Lung microvascular endothelial cell (primary cell): ENCODE measurements around the gene HIVEP2. TPM values are rescaled to one million over a fixed set of nuclear protein-coding genes. Genes with fewer than 3 reads are reported as not detected.

Source experiments
- DNase-seq, 2 donors: peaks; one replicate each; pipeline versions ENCODE4 v3.0.0 to v3.0.0-alpha.2; 2010; ENCODE audit warnings: low read depth in 2 of 2
- total RNA-seq: library from RNA; depleted of rRNA; stranded (reverse); fragments of >200 nt; gene quantifications from 2 replicates; pipeline ENCODE4 v1.2.1, GENCODE V29; 2014

Gene HIVEP2
- total RNA-seq, 1 donor from 2014 or later: 14.3 TPM

GRCh38 chr6:142925575-142926110, 19.3 kb downstream of the HIVEP2 start:
- DNase-seq: peak; percentile 40 to 70

GRCh38 chr6:142918339-142919042, 26.5 kb downstream of the HIVEP2 start:
- no peak for DNase-seq

- DNase-seq: no peak
Measured at GRCh38 chr6:142916881-142917280, 28.1 kb downstream of the HIVEP2 start.

- no peak for DNase-seq
Measured at GRCh38 chr6:142914937-142915697, 29.9 kb downstream of the HIVEP2 start.

- no peak for DNase-seq
Measured at GRCh38 chr6:142914369-142914768, 30.6 kb downstream of the HIVEP2 start.

GRCh38 chr6:142913511-142914047, 31.4 kb downstream of the HIVEP2 start:
- no peak for DNase-seq

GRCh38 chr6:142913036-142913510, 31.9 kb downstream of the HIVEP2 start:
- DNase-seq: no peak

- no peak for DNase-seq
Measured at GRCh38 chr6:142912125-142912524, 32.9 kb downstream of the HIVEP2 start.

- DNase-seq: no peak
Measured at GRCh38 chr6:142911430-142911829, 33.5 kb downstream of the HIVEP2 start.

GRCh38 chr6:142909686-142910085, 35.3 kb downstream of the HIVEP2 start:
- no peak for DNase-seq

GRCh38 chr6:142908235-142908634, 36.7 kb downstream of the HIVEP2 start:
- DNase-seq: no peak

GRCh38 chr6:142907544-142907943, 37.4 kb downstream of the HIVEP2 start:
- no peak for DNase-seq

GRCh38 chr6:142906945-142907470, 38.0 kb downstream of the HIVEP2 start:
- no peak for DNase-seq

- peak in 1 of 2 donors; percentile 27 for DNase-seq
Measured at GRCh38 chr6:142903812-142904211, 41.2 kb downstream of the HIVEP2 start.

- DNase-seq: peak; percentile 65 to 95
Measured at GRCh38 chr6:142902636-142903053, 42.3 kb downstream of the HIVEP2 start.

GRCh38 chr6:142901611-142902010, 43.4 kb downstream of the HIVEP2 start:
- DNase-seq: no peak

- DNase-seq: no peak
Measured at GRCh38 chr6:142900227-142900971, 44.6 kb downstream of the HIVEP2 start.

GRCh38 chr6:142898927-142899895, 45.8 kb downstream of the HIVEP2 start:
- DNase-seq: no peak

- no peak for DNase-seq
Measured at GRCh38 chr6:142897659-142898058, 47.3 kb downstream of the HIVEP2 start.

- DNase-seq: no peak
Measured at GRCh38 chr6:142896732-142897131, 48.2 kb downstream of the HIVEP2 start.
